Measurements from ENCODE around the gene MOGAT3. TPM values are rescaled to one million over a fixed set of nuclear protein-coding genes. Genes with fewer than 3 reads are reported as not detected.

The MOGAT3 gene
- total RNA-seq, 1 experiment from 2014 or later, result 0.15 TPM

GRCh38 chr7:101212014-101212413 is 11.2 kb upstream of the MOGAT3 start:
- H3K4me3 Mint-ChIP-seq, result no peak overlapping the region
- no peaks in the 10 kb centered on the region for H3K27me3 Mint-ChIP-seq (ENCODE audit: low read depth)
- Histone ChIP-seq H2AFZ (ENCODE audit: low read length) (no peak overlapping the region), H2BK15ac (ENCODE audit: low read depth, low read length) (no peak overlapping the region), H2BK120ac (ENCODE audit: low read depth, low read length, poor library complexity, severe bottlenecking) (no peak overlapping the region), H3K14ac (ENCODE audit: insufficient read depth, low read length) (no peak overlapping the region), H3K4me1 (ENCODE audit: insufficient read depth, low read length) (no peaks in the 10 kb centered on the region), H3K23me2 (ENCODE audit: insufficient read length, low read depth, low read length, poor library complexity, severe bottlenecking) (peaks cover 3% of the 10 kb centered on the region), H3K18ac (ENCODE audit: insufficient read length, low read depth, low read length) (no peak overlapping the region), H3K56ac (ENCODE audit: insufficient read length, low read depth, low read length) (no peak overlapping the region), H3K4me2 (ENCODE audit: insufficient read depth, insufficient read length, low read length) (no peak overlapping the region), H3K23ac (ENCODE audit: insufficient read length, low read depth, low read length) (no peak overlapping the region), H4K91ac (ENCODE audit: insufficient read length, low read depth, low read length) (no peak overlapping the region), H4K8ac (replicated peaks; ENCODE audit: insufficient read length, low read depth, low read length) (no peak overlapping the region), H2BK20ac (ENCODE audit: low read depth, low read length, poor library complexity, severe bottlenecking) (no peak overlapping the region), H4K20me1 (ENCODE audit: control insufficient read depth, insufficient read depth, insufficient read length) (no peaks in the 10 kb centered on the region), H3K27ac (ENCODE audit: insufficient read length, low read depth, low read length) (no peak overlapping the region), H3K79me1 (ENCODE audit: insufficient read depth, low read depth, low read length, poor library complexity, severe bottlenecking) (no peaks in the 10 kb centered on the region), H4K5ac (ENCODE audit: insufficient read length, low read depth, low read length) (no peak overlapping the region), H3K9me3 (ENCODE audit: control insufficient read depth, low read depth, low read length) (no peaks in the 10 kb centered on the region), H3K79me2 (ENCODE audit: insufficient read depth, low read length) (no peaks in the 10 kb centered on the region), H2BK5ac (ENCODE audit: insufficient read length, low read length) (no peak overlapping the region), H2BK12ac (ENCODE audit: insufficient read length, low read depth, low read length) (no peak overlapping the region), H3T11ph (ENCODE audit: low read length) (no peak overlapping the region), H3K9ac (ENCODE audit: extremely low read depth, insufficient read length, low read length) (no peak overlapping the region), H3K27me3 (ENCODE audit: insufficient read depth, low read length) (no peaks in the 10 kb centered on the region), H3K4ac (ENCODE audit: low read depth, low read length) (no peak overlapping the region), H2AK5ac (ENCODE audit: insufficient read length, low read length) (no peak overlapping the region)
- DNase-seq, result no peak
- no peak; the same call in 2 of the 3 replicates for TF ChIP-seq CTCF (conservative IDR thresholded peaks at IDR 0.05)
- H3K9me3 Mint-ChIP-seq, result no peaks in the 10 kb centered on the region
- H3K4me1 Mint-ChIP-seq, result peaks cover 7 to 9% of the 10 kb centered on the region in 2 experiments
- WGBS (ENCODE audit: extremely low coverage, insufficient read length, low lambda C conversion rate), result no CpG with 5 or more reads among the region's 8 CpGs
- peaks cover 11 to 53% (median 21%) of the 10 kb centered on the region in 3 experiments; a peak in 6 of 7 replicates for H3K36me3 Mint-ChIP-seq (ENCODE audit: insufficient read depth in 1 of 3, low read depth in 3 of 3)
- no peak overlapping the region for H3K27ac Mint-ChIP-seq
